HEK293T (cell line): ENCODE measurements around the gene CCDC102B.

Experiments
- ARNT ChIP-seq: fragments of 450-650 bp; IDR thresholded peaks from 2 replicates; pipeline ENCODE4 v1.6.1; 2017; ENCODE audit warnings: mild to moderate bottlenecking
- BHLHE40 ChIP-seq: fragments of 450-650 bp; IDR thresholded peaks from 2 replicates; pipeline ENCODE4 v1.6.1; 2016; ENCODE audit warnings: mild to moderate bottlenecking, moderate library complexity, borderline replicate concordance
- ELF4 ChIP-seq: fragments of 450-650 bp; IDR thresholded peaks from 2 replicates; pipeline ENCODE4 v1.6.1; 2017; ENCODE audit warnings: antibody characterized with exemption
- FOXA1 ChIP-seq: fragments of 450-650 bp; IDR thresholded peaks from 2 replicates; pipeline ENCODE4 v1.6.1; 2016; ENCODE audit warnings: mild to moderate bottlenecking
- FOXK2 ChIP-seq: fragments of 450-650 bp; IDR thresholded peaks from 2 replicates; pipeline ENCODE4 v1.6.1; 2016; ENCODE audit warnings: mild to moderate bottlenecking
- FOXM1 ChIP-seq: fragments of 450-650 bp; IDR thresholded peaks from 2 replicates; pipeline ENCODE4 v1.6.1; 2017; ENCODE audit warnings: mild to moderate bottlenecking, borderline replicate concordance
- HDGF ChIP-seq: fragments of 450-650 bp; IDR thresholded peaks from 2 replicates; pipeline ENCODE4 v1.6.1; 2017; ENCODE audit warnings: antibody characterized with exemption, borderline replicate concordance
- L3MBTL2 ChIP-seq: fragments of 450-650 bp; conservative IDR thresholded peaks from 2 replicates; pipeline ENCODE4 v1.6.1; 2016; ENCODE audit warnings: mild to moderate bottlenecking
- LEF1 ChIP-seq: fragments of 450-650 bp; IDR thresholded peaks from 2 replicates; pipeline ENCODE4 v1.6.1; 2017; ENCODE audit warnings: mild to moderate bottlenecking, borderline replicate concordance
- SP1 ChIP-seq: fragments of 450-650 bp; IDR thresholded peaks from 2 replicates; pipeline ENCODE4 v1.6.1; 2017
- SUZ12 ChIP-seq: fragments of 450-650 bp; IDR thresholded peaks from 2 replicates; pipeline ENCODE4 v1.6.1; 2016; ENCODE audit warnings: mild to moderate bottlenecking
- TARDBP ChIP-seq: fragments of 450-650 bp; IDR thresholded peaks from 2 replicates; pipeline ENCODE4 v1.6.1; 2016

- no peak for TF ChIP-seq FOXA1
- TF ChIP-seq LEF1: no peak
- TF ChIP-seq BHLHE40: no peak
- no peak for TF ChIP-seq SUZ12
- no peak for TF ChIP-seq FOXK2
- no peak for TF ChIP-seq ELF4
- no peak for TF ChIP-seq FOXM1
- TF ChIP-seq SP1: no peak
- TF ChIP-seq ARNT: no peak
- no peak for TF ChIP-seq TARDBP
- no peak for TF ChIP-seq HDGF
- no peak for TF ChIP-seq L3MBTL2
Observed at GRCh38 chr18:68793951-68794350, 3.9 kb upstream of the CCDC102B start.
